ENCODE data around the gene SLC7A8.
"Not testable (repeated sequence)": the region's sequence is repeated elsewhere in the genome, so short reads cannot be mapped to it uniquely, and the experiment has no call there.

Gene SLC7A8

DNA sequence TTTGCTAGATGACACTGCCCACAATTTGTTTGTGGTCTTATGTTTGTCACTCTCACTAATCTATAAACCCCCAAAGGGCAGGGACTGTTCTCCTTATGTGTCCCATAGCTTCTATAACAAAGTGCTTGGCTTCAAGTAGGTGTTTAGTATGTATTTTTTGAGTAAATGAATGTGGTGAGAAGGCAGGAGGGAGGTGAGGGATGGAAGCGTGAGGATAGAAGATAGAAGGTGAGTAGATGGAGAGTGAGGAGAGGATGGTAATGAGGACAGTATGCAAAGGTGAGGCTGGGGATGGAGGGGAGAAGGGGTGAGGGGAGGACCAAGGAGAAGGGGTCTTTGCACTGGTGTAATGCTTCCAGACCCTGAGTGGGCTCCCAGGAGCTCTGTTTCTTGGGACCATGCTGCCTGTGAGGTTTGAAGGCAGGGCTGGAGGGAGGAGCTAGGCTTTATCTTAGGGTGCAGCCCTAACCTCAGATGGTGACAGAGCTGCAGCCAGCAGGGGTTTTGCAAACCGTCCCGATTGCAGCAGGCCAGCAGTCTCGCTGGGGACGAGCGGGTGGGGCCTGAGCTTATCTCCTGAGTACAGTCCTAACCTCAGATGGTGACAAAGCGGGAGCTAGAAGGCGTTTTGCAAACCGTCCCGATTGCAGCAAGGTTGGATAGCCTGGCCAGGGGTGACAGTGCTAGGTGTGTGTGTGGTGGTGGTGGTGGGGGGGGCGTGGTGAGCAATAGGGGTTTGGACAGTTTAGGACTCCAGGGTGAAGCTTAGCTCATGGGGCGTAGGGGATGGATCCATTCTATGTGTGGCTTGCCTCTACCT lies 70.9 kb downstream of the SLC7A8 start:
- DNase-seq, result peak in 1 of 2 donors; percentile 12

DNA sequence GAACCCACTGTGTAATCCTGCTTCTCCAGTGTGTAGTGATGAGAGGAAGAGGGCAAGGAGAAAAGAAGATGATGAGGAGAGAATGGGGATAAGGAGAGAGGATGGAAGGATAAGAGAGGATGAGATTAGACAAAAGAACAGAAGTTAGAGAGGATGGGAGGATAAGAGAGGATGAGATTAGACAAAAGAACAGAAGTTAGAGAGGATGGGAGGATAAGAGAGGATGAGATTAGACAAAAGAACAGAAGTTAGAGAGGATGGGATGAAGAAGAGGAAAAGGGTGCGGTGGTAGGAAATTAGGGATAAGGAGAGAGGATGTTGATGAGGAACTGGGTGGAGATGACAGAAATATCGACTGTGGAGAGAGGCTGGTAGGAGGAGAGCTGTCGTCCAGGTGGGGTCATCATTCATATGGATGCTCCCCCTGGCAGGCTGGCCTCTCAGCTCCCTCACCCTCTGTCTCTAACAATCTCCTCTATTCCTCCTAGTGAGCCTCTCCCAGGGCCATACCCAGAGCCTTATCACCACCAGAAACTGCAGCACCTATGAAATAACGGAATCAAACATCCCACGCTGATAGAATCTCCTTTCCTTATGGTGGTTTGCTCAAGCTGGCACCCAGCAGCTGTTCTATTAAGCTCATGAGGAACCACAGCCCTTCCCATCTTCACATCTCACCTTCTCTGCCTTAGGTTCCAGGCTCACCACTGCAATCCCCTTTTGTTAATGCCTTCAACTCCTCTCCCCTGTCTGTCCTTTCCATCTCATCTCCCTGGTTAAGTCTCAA lies 72.7 kb downstream of the SLC7A8 start:
- DNase-seq, result no peak

DNA sequence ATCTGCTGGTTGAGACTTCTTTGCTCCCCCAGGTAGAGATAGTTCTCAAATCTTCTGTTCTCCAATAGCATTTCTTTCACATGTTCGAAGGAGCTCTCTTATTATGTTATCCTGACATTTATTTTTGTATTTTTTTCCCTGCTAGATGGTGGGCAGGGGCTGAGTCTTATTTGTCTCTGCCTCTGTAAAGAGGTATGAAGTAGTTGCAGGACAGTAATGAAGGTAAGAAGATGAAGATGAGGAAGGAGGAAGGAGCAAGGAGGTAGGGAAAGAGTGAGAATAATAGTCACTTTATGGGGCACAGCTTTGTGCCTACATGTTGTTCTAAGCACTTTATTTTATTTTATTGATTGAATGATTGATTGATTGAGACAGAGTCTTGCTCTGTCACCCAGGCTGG lies 73.7 kb downstream of the SLC7A8 start:
- DNase-seq, result no peak

GRCh38 chr14:23108169-23108568 lies 75.3 kb downstream of the SLC7A8 start:
- not testable (repeated sequence) for DNase-seq

- not testable (repeated sequence) for DNase-seq
Observed at GRCh38 chr14:23107620-23108019, 75.8 kb downstream of the SLC7A8 start.

DNA sequence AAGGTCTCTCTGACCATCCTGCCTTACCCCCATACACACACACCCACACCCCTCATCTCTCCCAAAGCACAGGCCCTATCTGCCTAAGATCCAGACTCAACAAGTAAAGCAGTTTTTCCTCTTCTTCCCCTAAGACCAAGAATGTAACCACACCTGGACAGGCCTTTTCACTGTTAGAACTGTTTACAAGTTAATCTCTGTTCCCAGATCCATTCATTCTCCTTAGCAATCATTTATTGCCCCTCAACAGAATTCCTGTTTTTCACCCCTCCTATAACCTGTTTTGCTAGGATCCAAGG lies 76.8 kb downstream of the SLC7A8 start:
- no peak for DNase-seq

- no peak for DNase-seq
Observed at GRCh38 chr14:23105348-23105824, 78.1 kb downstream of the SLC7A8 start.

DNA sequence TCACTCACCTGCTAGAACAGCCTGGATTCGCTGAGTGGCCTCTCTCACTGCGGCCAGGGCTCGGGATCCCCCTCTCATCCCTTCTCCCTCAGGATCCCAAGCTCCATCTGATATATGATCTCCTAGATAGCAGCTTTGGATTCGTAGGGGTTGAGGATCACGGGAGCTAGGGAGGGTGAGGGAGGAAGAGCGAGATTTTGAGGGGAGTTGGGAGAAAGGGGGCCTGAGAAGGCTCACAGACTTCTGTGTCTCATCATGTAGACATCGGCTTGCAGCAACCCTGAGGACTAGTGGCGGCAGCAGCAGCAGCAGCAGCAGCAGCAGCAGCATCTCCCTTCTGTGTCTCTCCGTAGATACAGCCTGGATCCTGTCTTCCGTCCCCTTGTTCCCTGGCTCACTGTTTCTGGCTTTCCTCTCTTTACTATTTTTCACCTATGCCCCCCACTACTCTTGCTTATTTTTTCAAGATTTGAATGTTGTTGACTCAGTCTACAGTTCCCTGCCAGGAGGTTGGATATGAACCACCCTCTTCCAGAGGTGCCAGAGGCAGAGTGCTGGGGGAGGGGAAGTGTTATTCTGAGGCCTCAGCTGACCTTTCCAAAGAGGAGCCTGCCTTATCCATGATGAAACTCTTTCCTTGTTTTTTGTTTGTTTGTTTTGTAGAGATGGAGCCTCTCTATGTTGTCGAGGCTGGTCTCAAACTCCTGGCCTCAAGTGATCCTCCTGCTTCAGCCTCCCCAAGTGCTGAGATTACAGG lies 78.7 kb downstream of the SLC7A8 start, which contains the start of gene CIROP:
CIROP (minus strand) TSS at position 399 of the 757 bp plus-strand sequence; CDS start at position 330, 69 bp downstream.
- DNase-seq, result no peak

DNA sequence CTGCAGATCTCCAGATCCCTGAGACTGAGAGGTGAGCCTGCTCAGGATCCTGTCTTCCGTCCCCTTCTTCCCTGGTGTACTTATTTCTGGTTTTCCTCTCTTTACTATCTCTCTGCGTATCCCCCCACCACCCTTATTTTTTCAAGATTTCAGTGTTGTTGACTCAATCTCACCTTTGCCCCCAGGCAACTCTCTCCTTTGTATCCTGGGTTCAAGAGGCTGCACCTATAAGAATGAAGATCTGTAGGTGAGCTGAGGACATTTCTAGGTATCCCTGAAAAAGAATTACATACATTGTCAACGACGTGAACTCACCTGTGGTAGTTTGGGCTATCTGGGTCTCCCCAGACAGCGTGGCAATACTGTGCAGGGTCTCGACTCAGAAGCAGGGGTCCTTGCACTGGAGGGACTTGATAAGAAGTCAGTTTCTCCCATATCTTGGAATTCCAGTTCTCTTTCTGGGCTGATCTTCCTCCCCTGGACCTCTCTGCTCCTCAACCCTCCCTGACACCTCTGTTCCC lies 79.3 kb downstream of the SLC7A8 start:
- DNase-seq, result no peak

- DNase-seq, result no peak
Observed at GRCh38 chr14:23103581-23103980, 79.9 kb downstream of the SLC7A8 start.

DNA sequence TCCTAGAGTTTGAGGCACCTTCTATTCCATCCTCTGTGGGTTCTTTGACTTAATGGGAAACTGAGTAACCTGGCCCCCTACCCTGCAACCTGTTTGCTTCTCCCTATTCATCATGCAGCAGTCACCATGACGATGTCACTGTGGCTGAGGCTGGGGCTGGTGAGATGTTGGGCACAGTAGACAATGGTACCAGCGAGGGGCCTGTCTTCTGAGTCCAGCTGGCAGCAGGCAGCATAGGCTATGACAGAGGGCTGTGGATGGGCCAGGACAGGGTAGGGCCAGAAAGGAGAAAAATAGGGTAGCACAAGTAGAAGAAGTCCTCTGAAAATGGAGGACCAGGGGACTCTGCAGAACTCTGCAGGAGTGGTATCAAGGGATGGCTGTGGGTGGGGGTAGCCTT lies 80.7 kb downstream of the SLC7A8 start:
- no peak for DNase-seq

DNA sequence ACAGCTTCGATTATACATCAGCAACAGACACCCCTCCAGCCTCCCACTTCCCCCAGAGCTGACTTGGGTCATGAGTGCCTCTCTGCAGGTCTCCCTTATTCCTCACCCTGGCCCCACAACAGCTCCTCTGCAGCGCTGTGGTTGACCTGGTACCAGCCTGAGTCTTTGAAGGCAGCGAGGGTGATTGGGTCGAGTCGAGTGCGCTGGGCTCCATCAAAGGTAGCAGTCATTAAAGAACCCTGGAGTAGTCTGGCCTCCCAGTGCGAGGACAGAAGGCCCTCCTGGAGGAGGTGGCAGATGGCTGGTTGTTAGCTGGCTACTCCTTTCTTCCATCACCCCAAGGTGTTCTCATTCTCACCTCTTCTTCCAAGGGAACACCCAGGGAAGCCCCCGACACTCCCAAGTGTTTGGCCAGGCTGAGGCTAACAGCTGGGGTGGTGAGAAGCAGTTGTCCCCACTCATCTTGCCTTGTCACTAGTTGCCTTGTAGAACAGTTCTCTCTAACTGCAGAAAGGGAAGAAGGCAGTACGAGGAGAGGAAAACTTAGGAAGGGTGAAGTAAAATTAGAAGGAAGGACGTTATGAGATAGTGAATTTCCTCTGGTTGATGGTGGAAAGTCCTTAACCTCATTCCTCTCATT lies 81.4 kb downstream of the SLC7A8 start:
- no peak for DNase-seq

- DNase-seq, result no peak
Observed at GRCh38 chr14:23101213-23101970, 82.1 kb downstream of the SLC7A8 start.

DNA sequence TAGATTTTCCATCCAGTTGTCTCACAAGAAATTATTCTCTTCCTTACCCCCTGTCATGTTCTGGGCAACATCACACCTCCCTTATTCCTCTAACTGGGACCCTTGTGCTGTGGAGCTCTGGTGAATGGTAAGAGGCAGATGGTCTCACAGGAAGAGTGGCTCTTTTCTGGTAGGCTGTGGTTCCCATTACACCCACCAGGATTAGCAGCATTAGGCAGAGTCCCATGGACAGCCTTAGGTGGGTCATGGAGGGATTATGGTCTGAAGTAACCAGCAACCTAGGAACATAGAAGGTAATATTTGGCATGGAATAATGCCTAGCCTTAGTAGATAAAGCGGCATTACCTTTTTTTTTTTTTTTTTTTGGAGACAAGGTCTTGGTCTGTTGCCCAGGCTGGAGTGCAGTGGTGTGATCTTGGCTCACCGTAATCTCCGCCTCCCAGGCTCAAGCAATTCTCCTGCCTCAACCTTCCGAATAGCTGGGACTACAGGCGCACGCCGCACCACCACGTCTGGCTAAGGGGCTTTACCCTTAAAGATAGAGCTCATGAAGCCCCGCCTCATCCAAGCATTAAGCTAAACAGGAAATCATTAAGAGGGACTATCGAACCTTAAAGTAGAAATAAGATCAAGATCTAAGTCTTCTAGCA lies 84.1 kb downstream of the SLC7A8 start:
- DNase-seq, result no peak

GRCh38 chr14:23097786-23098185 lies 85.7 kb downstream of the SLC7A8 start:
- DNase-seq, result no peak

- DNase-seq, result peak; percentile 100
Observed at GRCh38 chr14:23095196-23096108, 88.0 kb downstream of the SLC7A8 start, which contains the start of gene C14orf119. Gene C14orf119, plus strand, starts transcription at chr14:23095505. Its CDS starts 2,154 bp downstream, at chr14:23097659.

DNA sequence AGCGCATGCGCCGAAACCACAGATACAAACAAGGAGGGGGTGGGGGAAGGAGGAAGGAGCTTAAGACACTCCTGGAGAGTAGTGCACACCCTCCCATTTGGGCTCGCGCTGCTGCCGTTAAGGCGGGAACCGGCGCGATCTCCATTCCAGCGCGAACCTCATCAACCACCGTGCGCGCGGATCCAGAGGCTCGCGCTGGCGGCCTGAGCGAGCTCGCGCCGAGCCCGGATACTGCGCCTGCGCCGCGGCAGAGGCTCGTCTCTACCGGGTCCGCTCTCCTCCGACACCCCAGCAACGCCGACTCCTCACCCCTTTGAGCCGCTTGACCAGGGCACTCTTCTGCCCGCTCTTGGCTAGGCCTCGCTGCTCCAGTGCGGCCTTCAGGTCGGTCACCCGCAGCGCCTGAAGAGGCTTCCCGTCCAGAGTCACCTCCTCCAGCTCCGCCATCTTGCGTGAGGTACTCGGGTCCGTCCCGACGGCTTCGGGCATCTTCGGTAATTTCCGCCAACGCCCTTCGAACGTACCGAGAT lies 88.7 kb downstream of the SLC7A8 start, which contains the start of gene ACIN1:
ACIN1 (minus strand) TSS at position 471 of the 530 bp plus-strand sequence; CDS start at position 447, 24 bp downstream.
- peak in 1 of 2 donors; percentile 84 for DNase-seq

DNA sequence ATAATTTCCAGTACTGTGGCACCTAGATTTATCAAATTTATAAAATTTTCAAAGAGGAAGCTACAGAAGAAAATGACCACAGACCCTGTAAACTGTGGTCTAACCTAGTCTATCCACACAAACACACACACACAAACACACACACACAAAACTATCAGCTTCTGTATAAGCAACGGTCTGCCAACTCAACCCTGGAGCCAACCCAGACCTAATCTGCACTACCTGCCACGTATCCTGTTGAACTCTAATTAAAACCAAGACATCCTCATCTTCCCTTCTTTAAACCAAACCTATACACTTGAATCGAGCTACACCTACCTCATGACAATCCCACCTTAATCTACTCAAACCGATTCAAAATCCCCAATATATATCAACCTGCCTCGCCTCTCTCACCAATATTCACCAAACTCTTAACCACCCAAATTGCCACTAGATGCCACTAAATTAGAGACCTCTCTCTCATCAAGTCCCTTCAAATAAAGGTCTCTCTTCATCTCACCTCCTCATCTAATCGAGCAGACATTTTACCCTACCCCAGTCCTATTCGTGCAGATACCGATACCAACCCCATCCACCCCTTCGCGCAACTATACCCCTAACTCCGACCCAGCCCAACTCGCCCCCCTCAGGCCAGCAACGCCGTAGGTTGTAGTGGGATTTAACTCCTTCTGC lies 89.3 kb downstream of the SLC7A8 start:
- peak in 1 of 2 donors; percentile 84 for DNase-seq

DNA sequence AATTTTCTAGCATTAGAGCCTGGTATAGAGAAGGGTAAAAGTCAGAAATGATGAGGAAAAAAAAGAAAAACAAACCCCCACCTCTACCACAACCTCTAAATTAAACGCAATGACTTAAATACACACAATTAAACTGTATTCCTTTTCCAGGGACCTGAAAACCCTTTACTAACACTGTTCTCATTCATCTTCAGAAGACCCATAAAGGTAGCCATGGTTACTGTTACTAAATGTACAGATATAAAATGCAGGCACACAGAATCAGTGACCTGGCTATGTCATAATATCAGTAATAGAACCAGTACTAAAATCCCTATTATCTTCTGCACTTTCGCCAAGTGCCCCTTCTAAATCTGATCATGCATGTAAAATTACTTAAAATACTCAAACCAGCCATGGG lies 89.9 kb downstream of the SLC7A8 start:
- DNase-seq, result no peak

Measured in CD4-positive, alpha-beta T cell treated with Interferon alpha-2 for 1 hour (primary cell).